Stimulated activated naive CD8-positive, alpha-beta T cell treated with anti-CD3 and anti-CD28 coated beads, Interleukin-15, amount 100 ng/mL, for 72 hours (primary cell): ENCODE data around the gene CAPN12.
"Not testable (repeated sequence)": the region's sequence is repeated elsewhere in the genome, so short reads cannot be mapped to it uniquely, and the experiment has no call there.

ENCODE experiments used
- ATAC-seq: fragments of 150-1000 bp; cut with Tn5 transposase; 2 replicates; pipeline ENCODE4 v1.10.0; 2021; ENCODE audit warnings: mild to moderate bottlenecking, moderate library complexity
- DNase-seq, 2 donors: peaks; one replicate each; pipeline ENCODE4 v3.0.0; 2021 to 2022
- H3K27ac Mint-ChIP-seq, 2 donors: one replicate each; pipeline ENCODE4 v1.8.0; 2022; ENCODE audit warnings: mild to moderate bottlenecking in 2 of 2, mixed read lengths in 2 of 2, moderate library complexity in 2 of 2
- H3K27me3 Mint-ChIP-seq: one replicate; pipeline ENCODE4 v1.8.0; 2022; ENCODE audit warnings: mixed read lengths
- H3K4me1 Mint-ChIP-seq: one replicate; pipeline ENCODE4 v1.8.0; 2022; ENCODE audit warnings: mild to moderate bottlenecking, mixed read lengths
- H3K4me3 Mint-ChIP-seq, 2 donors: one replicate each; pipeline ENCODE4 v1.8.0; 2022; ENCODE audit warnings: mild to moderate bottlenecking in 2 of 2, mixed read lengths in 2 of 2, moderate library complexity in 1 of 2
- H3K9me3 Mint-ChIP-seq, 2 donors: one replicate each; pipeline ENCODE4 v1.8.0; 2022; ENCODE audit warnings: mixed read lengths in 2 of 2

The CAPN12 gene

DNA sequence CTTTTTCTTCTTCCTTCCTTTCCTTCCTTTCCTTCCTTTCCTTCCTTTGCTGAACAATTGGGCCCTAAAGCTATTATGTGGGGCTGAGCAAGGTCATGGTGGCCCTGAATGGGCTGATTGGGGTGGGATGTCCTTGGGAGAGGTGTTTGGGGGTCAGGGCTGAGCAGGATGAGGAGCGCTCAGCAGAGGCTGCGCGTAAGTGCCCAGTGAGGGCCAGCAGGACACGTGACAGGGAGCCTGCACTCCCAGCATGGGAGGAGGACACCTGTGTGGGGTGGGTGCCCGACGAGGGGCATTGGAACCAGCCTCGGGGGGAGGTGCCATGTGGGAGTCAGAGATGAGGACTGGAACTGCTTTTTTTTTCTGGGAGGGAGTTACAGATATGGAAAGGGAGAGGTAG, 34.5 kb upstream of the CAPN12 start:
- Mint-ChIP-seq H3K9me3 (no peaks in the 10 kb centered on the region), H3K27me3 (peaks cover 16% of the 10 kb centered on the region), H3K4me3 (no peak overlapping the region), H3K27ac (no peak overlapping the region), H3K4me1 (peaks cover 5% of the 10 kb centered on the region)
- no peak for ATAC-seq
- DNase-seq, result no peak

DNA sequence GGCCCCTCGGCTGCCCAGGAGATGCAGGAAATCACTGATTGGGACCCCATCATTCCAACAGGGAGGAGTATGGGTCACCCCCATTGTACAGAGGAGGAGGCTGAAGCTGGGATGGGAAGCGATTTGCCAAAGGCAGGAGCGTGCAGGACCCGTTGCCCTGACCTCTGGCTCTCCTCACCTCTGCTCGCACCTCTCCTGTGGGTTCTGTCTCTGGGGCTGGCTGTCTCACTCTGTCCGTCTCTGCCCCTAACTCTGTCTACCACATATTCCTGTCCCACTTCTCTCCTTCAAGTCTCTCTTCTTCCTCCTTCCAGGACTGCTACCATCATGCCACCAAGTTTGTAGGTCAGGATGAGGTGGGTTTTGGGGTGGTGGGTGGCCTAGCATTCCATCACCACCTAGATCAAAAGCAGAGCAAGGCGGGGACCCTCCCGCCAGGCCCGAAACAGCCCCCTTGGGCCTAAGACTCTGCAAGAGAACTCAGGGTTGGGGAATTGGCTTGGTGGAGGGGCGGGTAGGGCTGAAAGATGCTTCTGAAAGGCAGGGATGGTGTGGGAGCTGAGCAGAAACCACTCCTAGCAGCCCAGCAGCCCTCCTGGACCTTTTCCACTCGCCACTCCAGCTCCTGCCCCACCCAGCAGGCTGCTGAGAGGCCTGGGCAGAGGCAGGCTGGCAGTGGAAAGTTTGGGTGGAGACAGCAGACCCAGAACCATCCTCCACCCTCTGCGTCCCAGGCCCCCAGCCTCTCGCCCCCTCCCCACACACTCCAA, 30.1 kb upstream of the CAPN12 start:
- Mint-ChIP-seq H3K4me1 (peaks cover 10% of the 10 kb centered on the region), H3K4me3 (no peak overlapping the region), H3K9me3 (no peaks in the 10 kb centered on the region), H3K27ac (no peak overlapping the region), H3K27me3 (peaks cover 8% of the 10 kb centered on the region)
- no peak for ATAC-seq
- no peak for DNase-seq

DNA sequence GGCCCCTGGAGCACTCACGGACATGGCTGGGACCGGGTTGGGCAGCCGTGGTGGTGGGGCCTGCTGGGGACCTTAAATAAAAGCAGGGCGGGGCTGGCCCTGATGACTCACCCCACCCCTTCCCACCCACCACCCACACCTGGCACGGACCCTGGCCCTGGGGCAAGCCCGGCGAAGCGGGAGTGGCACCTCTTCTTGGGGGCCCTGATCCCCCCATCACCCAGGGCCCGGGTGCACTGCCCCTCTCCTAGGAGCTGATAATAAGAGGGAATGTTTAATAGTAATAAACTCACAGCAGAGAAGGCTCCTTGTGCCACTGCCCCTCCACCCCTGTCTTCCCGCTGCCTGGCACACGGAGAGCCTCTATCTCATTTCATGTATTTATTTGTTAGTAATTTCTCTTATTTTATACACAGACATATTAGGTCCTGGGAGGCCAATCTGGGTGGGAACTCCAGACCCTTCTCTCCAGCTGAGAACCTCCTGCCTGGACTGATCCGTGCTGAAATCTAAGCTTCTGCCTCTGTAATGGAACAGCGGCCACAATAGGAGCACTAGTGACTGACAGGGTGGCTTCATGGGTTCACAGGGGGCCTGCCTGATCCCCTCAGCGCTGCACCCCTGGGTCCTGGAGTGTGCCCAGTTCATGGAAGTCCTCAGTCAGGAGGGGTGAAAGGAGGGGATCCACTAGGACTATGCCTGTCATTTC, 29.3 kb upstream of the CAPN12 start, which contains the start of gene LGALS7:
Gene LGALS7, minus strand, starts transcription at position 49 of the 709 bp plus-strand sequence. Its CDS starts 25 bp downstream, at position 24.
- Mint-ChIP-seq H3K9me3 (no peaks in the 10 kb centered on the region), H3K27ac (no peak within 1 kb of the TSS), H3K27me3 (peaks cover 2% of the 10 kb centered on the region), H3K4me3 (no peak within 1 kb of the TSS), H3K4me1 (peaks cover 14% of the 10 kb centered on the region)
- DNase-seq (no peak), ATAC-seq (no peak)

DNA sequence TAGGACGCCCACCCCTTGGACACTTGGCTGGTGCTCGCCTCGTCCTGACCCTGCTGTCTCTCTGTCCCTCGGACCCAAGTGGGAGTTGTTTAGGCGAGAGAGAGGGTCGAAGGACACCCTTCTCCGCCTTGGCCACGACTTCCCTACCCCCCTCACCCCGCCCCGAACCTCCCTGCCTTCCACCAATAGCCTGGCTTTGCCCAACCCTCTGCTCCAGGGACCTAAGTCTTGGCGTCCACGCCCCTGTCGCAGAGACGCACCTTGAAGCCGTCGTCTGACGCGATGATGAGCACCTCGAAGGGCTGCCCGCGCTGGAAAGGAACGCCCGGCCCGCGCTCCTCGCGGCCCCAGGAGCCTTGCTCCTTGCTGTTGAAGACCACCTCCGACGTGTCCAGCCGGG, 27.3 kb upstream of the CAPN12 start:
- not testable (repeated sequence) for H3K4me3 Mint-ChIP-seq, DNase-seq, H3K27me3 Mint-ChIP-seq, ATAC-seq, H3K27ac Mint-ChIP-seq, H3K9me3 Mint-ChIP-seq
- H3K4me1 Mint-ChIP-seq, result peaks cover 14% of the 10 kb centered on the region

DNA sequence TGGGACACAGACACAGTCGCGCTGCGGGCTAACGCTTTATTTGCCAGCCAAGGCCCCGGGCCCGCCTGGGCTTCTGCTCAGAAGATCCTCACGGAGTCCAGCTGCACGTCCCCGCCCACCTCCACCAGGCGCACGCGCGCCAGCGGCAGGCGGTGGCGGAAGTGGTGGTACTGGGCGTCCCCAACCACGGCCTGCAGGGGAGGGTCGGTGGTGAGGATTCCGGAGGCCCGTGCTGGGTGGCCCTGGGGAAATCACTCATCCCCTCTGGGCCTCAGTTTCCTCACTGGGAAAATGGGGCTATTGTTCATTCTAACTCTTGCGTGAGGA, 26.6 kb upstream of the CAPN12 start:
- peaks cover 14% of the 10 kb centered on the region for H3K4me1 Mint-ChIP-seq
- not testable (repeated sequence) for H3K4me3 Mint-ChIP-seq, DNase-seq, H3K9me3 Mint-ChIP-seq, H3K27ac Mint-ChIP-seq, H3K27me3 Mint-ChIP-seq
- ATAC-seq, result peak; percentile 88

DNA sequence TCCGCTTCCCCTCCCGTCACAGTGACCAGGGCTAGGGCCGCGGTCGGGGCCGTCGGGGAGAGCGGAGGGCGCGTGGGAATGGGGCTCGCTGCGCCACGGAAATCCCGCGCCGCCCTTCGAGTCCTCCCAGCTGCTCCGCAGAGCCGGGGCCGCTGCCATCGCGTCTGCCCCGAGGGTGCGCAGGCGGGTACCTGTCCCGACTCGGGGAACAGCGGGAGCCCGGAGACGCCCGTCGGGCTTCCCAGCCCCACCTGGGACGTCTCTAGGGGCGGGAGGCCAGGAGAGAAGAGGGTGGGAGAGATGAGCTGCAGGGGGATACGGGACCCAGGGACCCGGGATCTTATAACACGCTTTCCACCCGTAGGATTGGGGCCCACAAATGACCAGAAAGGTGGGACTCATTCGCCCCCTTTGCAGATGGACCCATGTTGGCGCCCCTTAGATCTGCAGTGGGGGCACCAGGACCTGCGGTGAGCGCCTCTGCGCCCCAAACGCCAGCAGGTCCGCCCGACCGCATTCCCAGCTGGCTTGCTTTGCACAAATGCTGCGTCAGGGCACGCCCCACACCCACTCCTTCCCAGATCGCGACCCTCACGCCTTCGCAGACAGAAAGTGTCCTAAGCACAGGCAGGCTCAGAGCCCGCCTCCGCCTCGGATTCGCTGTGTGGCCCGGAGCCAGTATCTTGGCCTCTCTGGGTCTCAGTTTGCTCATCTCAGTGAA, 26.1 kb upstream of the CAPN12 start:
- not testable (repeated sequence) for H3K27ac Mint-ChIP-seq, H3K27me3 Mint-ChIP-seq, DNase-seq, H3K9me3 Mint-ChIP-seq
- Mint-ChIP-seq H3K4me1 (peaks cover 14% of the 10 kb centered on the region), H3K4me3 (peak overlapping the region; percentile 80 to 83)
- peak; percentile 26 for ATAC-seq

DNA sequence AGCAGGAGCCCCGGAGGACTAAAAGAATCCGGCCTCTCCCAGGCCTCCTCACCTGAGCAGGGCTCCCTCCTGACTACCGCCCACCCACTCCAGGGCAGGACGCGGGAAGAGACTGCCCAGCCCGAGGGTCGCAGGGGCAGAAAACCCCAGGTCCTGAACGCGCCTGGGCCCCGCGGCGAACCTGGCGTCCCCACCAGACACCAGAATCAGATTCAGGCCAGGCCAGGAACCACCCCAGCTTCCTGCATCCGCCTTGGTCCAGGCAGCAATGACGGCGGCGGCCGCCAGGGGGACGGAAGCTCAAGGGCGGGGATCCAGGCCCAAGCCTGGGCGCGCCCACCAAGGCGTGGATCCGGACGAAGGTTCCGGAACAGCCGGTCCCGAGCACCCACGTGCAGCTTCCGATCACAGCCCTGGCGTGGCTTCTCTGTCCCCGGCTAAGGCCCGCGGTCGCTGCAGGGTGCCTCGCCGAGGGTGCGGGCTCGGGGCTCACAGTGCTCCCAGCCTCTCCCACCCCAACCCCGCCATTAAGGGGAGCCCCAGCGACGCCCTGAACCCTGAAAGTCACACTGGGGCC, 25.4 kb upstream of the CAPN12 start:
- peak; percentile 92 to 95 for DNase-seq

DNA sequence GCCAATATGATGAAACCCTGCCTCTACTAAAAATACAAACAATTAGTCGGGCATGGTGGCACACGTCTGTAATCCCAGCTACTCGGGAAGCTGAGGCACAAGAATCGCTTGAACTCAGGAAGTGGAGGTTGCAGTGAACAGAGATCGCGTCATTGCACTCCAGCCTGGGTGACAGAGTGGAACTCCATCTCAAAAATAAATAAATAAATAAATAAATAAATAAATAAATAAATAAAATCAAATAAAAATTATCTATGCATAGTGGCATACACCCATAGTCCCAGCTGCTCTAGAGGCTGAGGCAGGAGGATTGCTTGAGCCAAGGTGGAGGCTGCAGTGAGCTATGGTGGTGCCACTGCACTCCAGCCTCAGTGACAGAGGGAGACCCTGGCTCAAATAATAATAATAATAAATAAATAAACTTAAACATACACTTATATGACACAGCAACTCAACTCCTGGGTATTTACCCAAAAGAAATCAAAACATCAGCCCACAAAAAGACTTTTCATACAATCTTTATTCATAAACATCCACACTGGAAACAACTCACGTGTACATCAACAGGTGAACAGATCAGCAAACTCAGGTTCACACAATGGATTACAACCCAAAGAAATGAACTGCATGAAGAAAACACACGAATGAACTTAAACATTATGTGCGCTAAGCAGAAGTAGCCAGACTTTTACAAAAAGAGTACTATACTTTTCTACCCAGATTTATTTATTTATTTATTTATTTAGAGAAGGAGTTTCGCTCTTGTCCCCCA, 22.2 kb upstream of the CAPN12 start:
- ATAC-seq (no peak), DNase-seq (no peak)
- Mint-ChIP-seq H3K27ac (no peak overlapping the region), H3K27me3 (no peaks in the 10 kb centered on the region), H3K4me1 (peaks cover 9% of the 10 kb centered on the region), H3K9me3 (no peaks in the 10 kb centered on the region), H3K4me3 (no peak overlapping the region)

More for the DNA sequence above, 25.4 kb upstream of the CAPN12 start:
- H3K27me3 Mint-ChIP-seq, result no peaks in the 10 kb centered on the region
- peak overlapping the region; percentile 87 to 88 for H3K27ac Mint-ChIP-seq
- H3K4me3 Mint-ChIP-seq, result peak overlapping the region; percentile 80 to 83
- H3K4me1 Mint-ChIP-seq, result peaks cover 14% of the 10 kb centered on the region
- no peaks in the 10 kb centered on the region for H3K9me3 Mint-ChIP-seq
- ATAC-seq, result peak; percentile 89

DNA sequence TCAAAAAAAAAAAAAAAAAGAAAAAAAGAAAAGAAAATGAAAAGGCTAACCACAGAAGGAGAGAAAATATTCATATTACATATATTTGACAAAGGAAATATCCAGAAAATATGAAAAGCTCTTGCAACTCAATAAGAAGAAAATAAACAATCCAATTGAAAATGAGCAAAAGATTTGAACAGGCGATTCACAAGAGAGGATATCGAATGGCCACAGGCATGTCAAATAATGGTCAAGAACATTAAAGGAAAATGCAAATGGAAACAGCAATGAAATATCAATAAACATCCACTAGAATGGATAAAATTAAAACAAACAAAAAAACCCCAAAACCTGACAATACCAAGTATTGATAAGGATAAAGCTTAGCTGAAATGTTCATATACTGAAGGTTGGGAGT, 20.9 kb upstream of the CAPN12 start:
- no peak for ATAC-seq
- H3K9me3 Mint-ChIP-seq, result no peaks in the 10 kb centered on the region
- H3K4me1 Mint-ChIP-seq, result peaks cover 9% of the 10 kb centered on the region
- no peaks in the 10 kb centered on the region for H3K27me3 Mint-ChIP-seq
- H3K27ac Mint-ChIP-seq, result no peak overlapping the region
- no peak overlapping the region for H3K4me3 Mint-ChIP-seq
- no peak for DNase-seq

DNA sequence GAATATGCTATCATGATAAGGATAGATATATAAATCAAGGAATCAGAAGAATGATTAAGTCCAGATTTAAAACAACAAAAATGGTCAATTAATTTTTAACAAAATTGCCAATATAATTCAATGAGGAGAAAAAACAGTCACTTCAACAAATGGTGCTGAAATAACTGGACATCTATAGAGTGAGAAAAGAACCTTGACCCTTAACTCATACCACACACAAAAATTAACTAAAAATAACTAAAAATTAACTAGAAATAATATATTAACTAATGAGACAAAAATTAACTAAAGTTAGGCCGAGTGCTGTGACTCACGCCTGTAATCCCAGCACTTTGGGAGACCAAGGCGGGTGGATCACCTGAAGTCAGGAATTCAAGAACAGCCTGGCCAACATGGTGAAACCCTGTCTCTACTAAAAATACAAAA, 19.5 kb upstream of the CAPN12 start:
- H3K27ac Mint-ChIP-seq, result no peak overlapping the region
- ATAC-seq (no peak), DNase-seq (no peak)
- H3K27me3 Mint-ChIP-seq, result no peaks in the 10 kb centered on the region
- H3K4me1 Mint-ChIP-seq, result no peaks in the 10 kb centered on the region
- H3K9me3 Mint-ChIP-seq, result no peaks in the 10 kb centered on the region
- no peak overlapping the region for H3K4me3 Mint-ChIP-seq

DNA sequence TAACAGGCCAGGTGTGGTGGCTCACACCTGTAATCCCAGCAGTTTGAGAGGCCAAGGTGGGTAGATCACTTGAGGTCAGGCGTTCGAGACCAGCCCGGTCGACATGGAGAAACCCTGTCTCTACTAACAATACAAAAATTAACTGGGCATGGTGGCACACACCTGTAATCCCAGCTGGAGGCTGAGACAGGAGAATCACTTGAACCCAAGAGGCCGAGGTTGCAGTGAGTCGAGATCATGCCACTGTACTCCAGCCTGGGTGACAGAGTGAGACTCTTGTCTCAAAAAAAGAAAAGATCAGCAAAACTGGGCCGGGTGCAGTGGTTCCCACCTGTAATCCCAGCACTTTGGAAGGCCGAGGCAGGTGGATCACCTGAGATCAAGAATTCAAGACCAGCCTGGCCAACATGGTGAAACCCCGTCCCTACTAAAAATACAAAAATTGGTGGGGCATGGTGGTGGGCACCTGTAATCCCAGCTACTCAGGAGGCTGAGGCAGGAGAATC, 17.7 kb upstream of the CAPN12 start:
- H3K4me1 Mint-ChIP-seq, H3K9me3 Mint-ChIP-seq, H3K27ac Mint-ChIP-seq, H3K27me3 Mint-ChIP-seq, H3K4me3 Mint-ChIP-seq, ATAC-seq, DNase-seq: not testable (repeated sequence)

DNA sequence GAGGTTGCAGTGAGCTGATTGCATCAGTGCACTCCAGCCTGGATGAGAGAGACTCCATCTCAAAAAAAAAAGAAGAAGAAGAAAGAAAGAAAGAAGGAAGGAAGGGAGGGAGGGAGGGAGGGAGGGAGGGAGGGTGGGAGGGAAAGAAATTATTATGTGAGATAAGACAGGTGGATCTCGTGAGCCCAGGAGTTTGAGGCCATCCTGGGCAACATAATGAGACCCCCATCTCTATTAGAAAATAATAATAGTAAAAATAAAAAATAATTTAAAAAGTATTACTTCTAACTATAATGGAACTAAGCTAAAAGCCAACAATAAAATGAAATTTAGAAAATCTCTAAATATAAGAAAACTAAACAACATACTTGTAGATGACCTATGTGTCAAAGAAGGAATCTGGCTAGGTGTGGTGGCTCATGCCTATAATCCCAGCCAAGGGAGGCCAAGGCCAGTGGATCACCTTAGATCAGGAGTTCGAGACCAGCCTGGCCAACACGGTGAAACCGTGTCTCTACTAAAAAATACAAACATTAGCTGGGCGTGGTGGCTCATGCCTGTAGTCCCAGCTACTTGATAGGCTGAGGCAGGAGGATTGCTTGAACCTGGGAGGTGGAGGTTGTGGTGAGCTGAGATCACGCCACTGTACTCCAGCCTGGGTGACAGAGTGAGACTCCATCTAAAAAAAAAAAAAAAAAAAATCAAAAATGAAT, 16.7 kb upstream of the CAPN12 start:
- not testable (repeated sequence) for H3K4me3 Mint-ChIP-seq, H3K9me3 Mint-ChIP-seq, ATAC-seq, DNase-seq, H3K4me1 Mint-ChIP-seq, H3K27me3 Mint-ChIP-seq, H3K27ac Mint-ChIP-seq

DNA sequence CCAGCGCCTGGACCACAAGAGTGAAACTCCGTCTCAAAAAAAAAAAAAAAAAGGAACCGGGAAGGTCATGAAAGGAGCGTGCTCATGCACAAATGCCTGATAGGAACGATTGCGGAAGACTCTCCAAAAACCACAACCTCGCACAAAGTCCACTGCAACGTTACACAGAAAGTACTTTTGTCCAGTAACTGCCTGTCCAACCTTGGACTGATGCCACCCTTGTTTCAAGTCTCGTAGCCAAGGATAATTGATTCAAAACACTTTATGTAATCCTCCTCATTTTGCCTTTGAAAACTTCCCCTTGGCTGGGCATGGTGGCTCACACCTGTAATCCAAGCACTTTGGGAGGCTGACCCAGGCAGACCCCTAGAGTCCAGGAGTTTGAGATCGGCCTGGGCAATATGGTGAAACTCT, 15.3 kb upstream of the CAPN12 start:
- no peaks in the 10 kb centered on the region for H3K9me3 Mint-ChIP-seq
- H3K4me3 Mint-ChIP-seq, result no peak overlapping the region
- no peak for ATAC-seq
- H3K27me3 Mint-ChIP-seq, result no peaks in the 10 kb centered on the region
- H3K4me1 Mint-ChIP-seq, result no peaks in the 10 kb centered on the region
- no peak for DNase-seq
- H3K27ac Mint-ChIP-seq, result peak overlapping the region in 1 of 2 donors; percentile 6

DNA sequence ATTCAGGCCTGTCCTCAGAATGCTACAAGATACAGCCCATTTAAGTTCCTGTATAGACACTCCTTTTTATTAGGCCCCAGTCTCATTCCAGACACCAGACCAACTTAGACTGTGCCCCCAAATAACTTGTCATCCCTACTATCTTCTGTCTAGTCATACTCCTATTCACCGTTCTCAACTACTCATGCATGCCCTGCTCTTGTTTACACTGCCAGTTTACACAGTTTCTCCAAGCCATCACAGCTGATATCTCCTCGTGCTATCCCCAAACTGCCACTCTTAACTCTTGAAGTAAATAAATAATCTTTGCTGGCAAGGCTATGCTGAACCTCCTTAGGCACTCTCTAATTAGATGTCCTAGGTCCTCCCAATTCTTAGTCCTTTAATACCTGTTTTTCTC, 9.9 kb upstream of the CAPN12 start:
- ATAC-seq, H3K27ac Mint-ChIP-seq, H3K4me1 Mint-ChIP-seq, DNase-seq, H3K4me3 Mint-ChIP-seq, H3K9me3 Mint-ChIP-seq: not testable (repeated sequence)
- peaks cover 12% of the 10 kb centered on the region for H3K27me3 Mint-ChIP-seq
